GM18951 (cell line): ENCODE results near the gene GPC2.
A peak's percentile ranks its signal among the peaks of the same experiment; 100 is the strongest.
"Not testable (repeated sequence)": the region's sequence is repeated elsewhere in the genome, so short reads cannot be mapped to it uniquely, and the experiment has no call there.

Experiments
- POLR2A ChIP-seq: IDR thresholded peaks from 4 replicates; pipeline ENCODE4 v1.6.1; 2011; ENCODE audit warnings: mild to moderate bottlenecking; ENCODE audit not compliant: insufficient read length, insufficient read depth; ENCODE audit errors: extremely low read depth
- in situ Hi-C: fragments of 300-500 bp; cut with MboI; formaldehyde crosslinking; loops from one replicate; pipeline ENCODE4 v1.12.0; 2022; ENCODE audit warnings: low sequenced_read_pairs, mixed read lengths, inconsistent platforms; ENCODE audit not compliant: unreplicated experiment

The GPC2 gene

GRCh38 chr7:100177045-100178001 lies at the start of gene GPC2, which contains the start of gene STAG3:
GPC2 (minus strand) TSS chr7:100177381; CDS start chr7:100177199, 182 bp downstream.
STAG3 (plus strand) TSS chr7:100177918; CDS start chr7:100180557, 2,639 bp downstream.
- in situ Hi-C loops, result no loop called here
- TF ChIP-seq POLR2A, result peak; percentile 59

GRCh38 chr7:100224891-100225290 lies 47.7 kb upstream of the GPC2 start:
- in situ Hi-C loops, result not testable (repeated sequence)

GRCh38 chr7:100223376-100223927 lies 46.3 kb upstream of the GPC2 start:
- in situ Hi-C loops, result not testable (repeated sequence)

GRCh38 chr7:100222445-100223132 lies 45.4 kb upstream of the GPC2 start:
- no peak for TF ChIP-seq POLR2A
- in situ Hi-C loops, result no loop called here

- TF ChIP-seq POLR2A, result no peak
Measured at GRCh38 chr7:100221767-100222444, 44.7 kb upstream of the GPC2 start.

GRCh38 chr7:100221231-100221718 lies 44.1 kb upstream of the GPC2 start:
- in situ Hi-C loops, result no loop called here
- TF ChIP-seq POLR2A, result peak; percentile 52

More at GRCh38 chr7:100221767-100222444, 44.7 kb upstream of the GPC2 start:
- in situ Hi-C loops, result no loop called here

- in situ Hi-C loops, result no loop called here
- TF ChIP-seq POLR2A, result no peak
Measured at GRCh38 chr7:100220586-100221230, 43.5 kb upstream of the GPC2 start.

- in situ Hi-C loops, result loop anchor here (10.0 kb wide), 2 partner anchors 75 to 125 kb away; partner anchors contain the start of gene LAMTOR4
Measured at GRCh38 chr7:100219801-100220585, 42.8 kb upstream of the GPC2 start, which contains the start of gene PVRIG. PVRIG (plus strand) TSS chr7:100219949; CDS start chr7:100219971, 22 bp downstream.

GRCh38 chr7:100219271-100219737 lies 42.1 kb upstream of the GPC2 start:
- in situ Hi-C loops, result loop anchor here (10.0 kb wide), 2 partner anchors 75 to 125 kb away; partner anchors contain the start of gene LAMTOR4
- TF ChIP-seq POLR2A, result no peak

GRCh38 chr7:100217934-100218333 lies 40.8 kb upstream of the GPC2 start:
- in situ Hi-C loops, result loop anchor here (10.0 kb wide), 2 partner anchors 73 to 127 kb away; partner anchors contain the start of gene LAMTOR4

GRCh38 chr7:100215895-100216294 lies 38.7 kb upstream of the GPC2 start:
- TF ChIP-seq POLR2A, result no peak
- in situ Hi-C loops, result loop anchor here (10.0 kb wide), 2 partner anchors 71 to 129 kb away; partner anchors contain the start of gene LAMTOR4

- in situ Hi-C loops, result loop anchor here (10.0 kb wide), 2 partner anchors 70 to 130 kb away; partner anchors contain the start of gene LAMTOR4
Measured at GRCh38 chr7:100214356-100214755, 37.2 kb upstream of the GPC2 start.
